SJSA1 (cell line): ENCODE measurements around the gene MAOA. TPM values are rescaled to one million over a fixed set of nuclear protein-coding genes. Genes with fewer than 3 reads are reported as not detected.
"Not testable (repeated sequence)": the region's sequence is repeated elsewhere in the genome, so short reads cannot be mapped to it uniquely, and the experiment has no call there.

ENCODE experiments used
- DNase-seq, 2 experiments: peaks; one replicate each; pipeline ENCODE4 v3.0.0-alpha.2; 2015 to 2020; ENCODE audit warnings: low spot score in 2 of 2, low read depth in 1 of 2
- H3K27ac ChIP-seq: fragments of 250-450 bp; sonication (Bioruptor Pico); 2 replicates; pipeline ENCODE4 v1.5.1; 2020; ENCODE audit warnings: mild to moderate bottlenecking, moderate library complexity
- H3K27me3 ChIP-seq: fragments of 250-450 bp; sonication (Bioruptor Pico); replicated peaks from 2 replicates; pipeline ENCODE4 v1.5.1; 2020; ENCODE audit warnings: mild to moderate bottlenecking, moderate library complexity
- H3K36me3 ChIP-seq: fragments of 250-450 bp; sonication (Bioruptor Pico); 2 replicates; pipeline ENCODE4 v1.5.1; 2020; ENCODE audit warnings: mild to moderate bottlenecking
- H3K4me1 ChIP-seq: fragments of 250-450 bp; sonication (Bioruptor Pico); replicated peaks from 2 replicates; pipeline ENCODE4 v1.6.1; 2021; ENCODE audit warnings: mild to moderate bottlenecking
- H3K4me3 ChIP-seq: fragments of 250-450 bp; sonication (Bioruptor Pico); 2 replicates; pipeline ENCODE4 v1.5.1; 2020; ENCODE audit warnings: mild to moderate bottlenecking
- H3K9me3 ChIP-seq: fragments of 250-450 bp; sonication (Bioruptor Pico); replicated peaks from 2 replicates; pipeline ENCODE4 v1.5.1; 2020; ENCODE audit warnings: mild to moderate bottlenecking
- total RNA-seq: library from RNA; depleted of rRNA; stranded (reverse); fragments of >200 nt; shearing (Covaris generic); gene quantifications from 2 replicates; pipeline ENCODE4 v1.2.3, GENCODE V29; 2014

Gene MAOA
- total RNA-seq, 1 experiment from 2014 or later: 7.1 TPM

- Histone ChIP-seq H3K36me3 (no peaks in the 10 kb centered on the region), H3K4me3 (no peak overlapping the region), H3K9me3 (no peaks in the 10 kb centered on the region), H3K4me1 (peaks cover 12% of the 10 kb centered on the region), H3K27ac (no peak overlapping the region), H3K27me3 (no peaks in the 10 kb centered on the region)
- no peak for DNase-seq
Observed at GRCh38 chrX:43707812-43708548, 51.9 kb downstream of the MAOA start.

GRCh38 chrX:43716144-43716543 lies 60.0 kb downstream of the MAOA start:
- H3K27me3 ChIP-seq: no peaks in the 10 kb centered on the region

GRCh38 chrX:43716696-43717095 lies 60.6 kb downstream of the MAOA start:
- no peak overlapping the region for H3K4me3 ChIP-seq
- no peaks in the 10 kb centered on the region for H3K9me3 ChIP-seq
- H3K36me3 ChIP-seq: no peaks in the 10 kb centered on the region
- no peak overlapping the region for H3K27ac ChIP-seq
- H3K27me3 ChIP-seq: no peaks in the 10 kb centered on the region
- no peaks in the 10 kb centered on the region for H3K4me1 ChIP-seq
- DNase-seq: no peak

More at GRCh38 chrX:43716144-43716543, 60.0 kb downstream of the MAOA start:
- no peak for DNase-seq
- Histone ChIP-seq H3K27ac (no peak overlapping the region), H3K36me3 (no peaks in the 10 kb centered on the region), H3K4me1 (no peaks in the 10 kb centered on the region), H3K9me3 (no peaks in the 10 kb centered on the region), H3K4me3 (no peak overlapping the region)

- H3K4me1 ChIP-seq: no peaks in the 10 kb centered on the region
- H3K4me3 ChIP-seq: no peak overlapping the region
- no peak overlapping the region for H3K27ac ChIP-seq
- no peak for DNase-seq
- no peaks in the 10 kb centered on the region for H3K36me3 ChIP-seq
- H3K27me3 ChIP-seq: no peaks in the 10 kb centered on the region
- no peaks in the 10 kb centered on the region for H3K9me3 ChIP-seq
Observed at GRCh38 chrX:43717161-43717560, 61.1 kb downstream of the MAOA start.

- Histone ChIP-seq H3K36me3 (no peaks in the 10 kb centered on the region), H3K4me3 (no peak overlapping the region), H3K27me3 (no peaks in the 10 kb centered on the region), H3K4me1 (no peaks in the 10 kb centered on the region), H3K9me3 (no peaks in the 10 kb centered on the region), H3K27ac (no peak overlapping the region)
- DNase-seq: no peak
Observed at GRCh38 chrX:43718081-43718480, 62.0 kb downstream of the MAOA start.

GRCh38 chrX:43718546-43718945 lies 62.4 kb downstream of the MAOA start:
- no peak for DNase-seq
- Histone ChIP-seq H3K4me1 (no peaks in the 10 kb centered on the region), H3K27me3 (no peaks in the 10 kb centered on the region), H3K36me3 (no peaks in the 10 kb centered on the region), H3K9me3 (no peaks in the 10 kb centered on the region), H3K4me3 (no peak overlapping the region), H3K27ac (no peak overlapping the region)

GRCh38 chrX:43718956-43719355 lies 62.9 kb downstream of the MAOA start:
- Histone ChIP-seq H3K4me1 (no peaks in the 10 kb centered on the region), H3K27ac (no peak overlapping the region), H3K36me3 (no peaks in the 10 kb centered on the region), H3K27me3 (no peaks in the 10 kb centered on the region), H3K9me3 (no peaks in the 10 kb centered on the region), H3K4me3 (no peak overlapping the region)
- no peak for DNase-seq

- Histone ChIP-seq H3K4me3 (no peak overlapping the region), H3K36me3 (no peaks in the 10 kb centered on the region)
- DNase-seq: no peak
Observed at GRCh38 chrX:43720082-43720481, 64.0 kb downstream of the MAOA start.

GRCh38 chrX:43720961-43721360 lies 64.9 kb downstream of the MAOA start:
- H3K9me3 ChIP-seq: no peaks in the 10 kb centered on the region
- H3K4me3 ChIP-seq: no peak overlapping the region
- H3K27me3 ChIP-seq: no peaks in the 10 kb centered on the region
- no peak overlapping the region for H3K27ac ChIP-seq
- no peak for DNase-seq
- H3K36me3 ChIP-seq: no peaks in the 10 kb centered on the region
- no peaks in the 10 kb centered on the region for H3K4me1 ChIP-seq

More at GRCh38 chrX:43720082-43720481, 64.0 kb downstream of the MAOA start:
- no peaks in the 10 kb centered on the region for H3K4me1 ChIP-seq
- no peaks in the 10 kb centered on the region for H3K9me3 ChIP-seq
- no peak overlapping the region for H3K27ac ChIP-seq
- no peaks in the 10 kb centered on the region for H3K27me3 ChIP-seq

GRCh38 chrX:43725227-43725626 lies 69.1 kb downstream of the MAOA start:
- not testable (repeated sequence) for H3K4me3 ChIP-seq, H3K9me3 ChIP-seq, H3K27me3 ChIP-seq, H3K36me3 ChIP-seq, DNase-seq, H3K27ac ChIP-seq, H3K4me1 ChIP-seq

GRCh38 chrX:43727254-43727653 lies 71.2 kb downstream of the MAOA start:
- not testable (repeated sequence) for H3K27me3 ChIP-seq, H3K9me3 ChIP-seq, DNase-seq, H3K4me3 ChIP-seq, H3K36me3 ChIP-seq, H3K4me1 ChIP-seq, H3K27ac ChIP-seq

- H3K27me3 ChIP-seq: no peaks in the 10 kb centered on the region
- H3K4me1 ChIP-seq: no peaks in the 10 kb centered on the region
- DNase-seq: no peak
- no peak overlapping the region for H3K27ac ChIP-seq
- H3K9me3 ChIP-seq: no peaks in the 10 kb centered on the region
- H3K4me3 ChIP-seq: no peak overlapping the region
- no peaks in the 10 kb centered on the region for H3K36me3 ChIP-seq
Observed at GRCh38 chrX:43728002-43728401, 71.9 kb downstream of the MAOA start.

- Histone ChIP-seq H3K4me1 (no peaks in the 10 kb centered on the region), H3K27ac (no peak overlapping the region), H3K36me3 (no peaks in the 10 kb centered on the region), H3K4me3 (no peak overlapping the region), H3K27me3 (no peaks in the 10 kb centered on the region), H3K9me3 (no peaks in the 10 kb centered on the region)
- no peak for DNase-seq
Observed at GRCh38 chrX:43728966-43729365, 72.9 kb downstream of the MAOA start.

- no peaks in the 10 kb centered on the region for H3K4me1 ChIP-seq
- no peaks in the 10 kb centered on the region for H3K9me3 ChIP-seq
- no peak overlapping the region for H3K27ac ChIP-seq
- H3K36me3 ChIP-seq: no peaks in the 10 kb centered on the region
- no peaks in the 10 kb centered on the region for H3K27me3 ChIP-seq
- DNase-seq: no peak
- H3K4me3 ChIP-seq: no peak overlapping the region
Observed at GRCh38 chrX:43731086-43731485, 75.0 kb downstream of the MAOA start.

- DNase-seq: no peak
- no peaks in the 10 kb centered on the region for H3K9me3 ChIP-seq
- no peak overlapping the region for H3K27ac ChIP-seq
- no peak overlapping the region for H3K4me3 ChIP-seq
- no peaks in the 10 kb centered on the region for H3K36me3 ChIP-seq
- no peaks in the 10 kb centered on the region for H3K27me3 ChIP-seq
- no peaks in the 10 kb centered on the region for H3K4me1 ChIP-seq
Observed at GRCh38 chrX:43733699-43734098, 77.6 kb downstream of the MAOA start.
